Stromal cell of bone marrow (primary cell): ENCODE measurements around the gene AATK.

Experiments used
- DNase-seq: peaks from one replicate; pipeline ENCODE4 v3.0.0-alpha.2; 2012; ENCODE audit warnings: low read depth

The AATK gene

GRCh38 chr17:81069135-81069645, 96.8 kb downstream of the AATK start:
- DNase-seq: no peak

DNA sequence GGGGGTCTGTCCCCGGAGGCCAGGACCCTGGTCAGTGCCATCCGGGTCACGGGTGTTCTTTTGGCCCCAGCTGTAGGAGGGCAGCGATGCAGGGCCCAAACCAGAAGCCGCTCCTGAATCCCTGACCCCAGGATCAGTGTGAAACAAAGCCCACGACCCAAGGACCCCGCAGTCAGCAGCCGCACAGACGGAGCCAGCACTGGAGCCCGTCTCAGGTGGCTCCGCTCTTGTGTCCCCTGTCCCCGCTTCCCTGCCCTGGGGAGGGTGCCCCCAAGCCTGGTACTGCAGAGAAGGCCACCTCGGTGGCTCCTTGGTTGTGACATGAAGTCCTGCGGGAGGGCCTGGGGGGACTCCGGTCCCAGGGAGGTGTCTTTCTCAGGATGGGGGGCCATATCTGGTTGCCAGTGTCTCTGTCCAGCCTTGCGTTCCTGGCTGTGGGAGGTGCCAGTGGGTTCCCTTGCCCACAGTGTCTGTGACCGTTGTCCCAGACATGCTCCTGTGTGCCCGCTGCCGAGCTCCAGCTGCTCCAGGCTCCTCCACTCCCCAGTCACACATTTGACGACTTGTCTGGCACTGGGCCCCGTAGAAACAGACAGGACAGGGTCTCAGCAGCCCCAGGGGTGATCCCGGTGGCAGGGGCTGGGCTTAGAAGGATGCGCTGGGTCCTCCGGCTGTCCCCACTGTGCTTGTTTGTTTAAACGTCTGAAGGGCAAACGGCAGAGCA, 97.4 kb downstream of the AATK start:
- no peak for DNase-seq

- DNase-seq: no peak
Measured at GRCh38 chr17:81067391-81067811, 98.6 kb downstream of the AATK start.
